NOMO-1 (cell line): ENCODE data around the gene NSD1.
"Not testable (repeated sequence)": the region's sequence is repeated elsewhere in the genome, so short reads cannot be mapped to it uniquely, and the experiment has no call there.

Source experiments
- DNase-seq, 2 experiments: peaks; one replicate each; lab custom pipeline; 2025; ENCODE audit not compliant: unreplicated experiment in 2 of 2; lab: John Stamatoyannopoulos, UW

The NSD1 gene

DNA sequence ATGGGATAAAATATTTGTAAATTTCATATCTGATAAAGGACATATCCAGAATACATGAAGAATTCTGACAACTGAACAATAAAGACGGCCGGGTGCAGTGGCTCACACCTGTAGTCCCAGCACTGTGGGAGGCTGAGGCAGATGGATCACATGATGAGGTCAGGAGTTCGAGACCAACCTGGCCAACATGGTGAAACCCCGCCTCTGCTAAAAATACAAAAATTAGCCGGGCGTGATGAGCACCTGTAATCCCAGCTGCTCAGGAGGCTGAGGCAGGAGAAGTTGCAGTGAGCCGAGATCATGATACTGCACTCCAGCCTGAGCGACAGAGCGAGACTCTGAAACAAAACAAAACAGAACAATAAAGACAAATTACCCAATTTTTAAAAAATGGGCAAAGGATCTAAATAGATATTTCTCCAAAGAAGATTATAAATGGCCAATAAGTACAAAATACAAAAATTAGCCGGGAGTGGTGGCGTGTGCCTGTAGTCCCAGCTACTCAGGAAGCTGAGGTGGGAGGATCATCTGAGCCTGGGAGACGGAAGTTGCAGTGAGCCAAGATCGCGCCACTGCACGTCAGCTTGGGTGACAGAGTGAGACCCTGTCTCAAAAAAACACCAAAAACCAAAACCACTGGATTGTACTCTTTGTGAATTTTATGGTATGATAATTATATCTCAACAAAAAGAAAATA, 9.6 kb upstream of the NSD1 start:
- no peak for DNase-seq

DNA sequence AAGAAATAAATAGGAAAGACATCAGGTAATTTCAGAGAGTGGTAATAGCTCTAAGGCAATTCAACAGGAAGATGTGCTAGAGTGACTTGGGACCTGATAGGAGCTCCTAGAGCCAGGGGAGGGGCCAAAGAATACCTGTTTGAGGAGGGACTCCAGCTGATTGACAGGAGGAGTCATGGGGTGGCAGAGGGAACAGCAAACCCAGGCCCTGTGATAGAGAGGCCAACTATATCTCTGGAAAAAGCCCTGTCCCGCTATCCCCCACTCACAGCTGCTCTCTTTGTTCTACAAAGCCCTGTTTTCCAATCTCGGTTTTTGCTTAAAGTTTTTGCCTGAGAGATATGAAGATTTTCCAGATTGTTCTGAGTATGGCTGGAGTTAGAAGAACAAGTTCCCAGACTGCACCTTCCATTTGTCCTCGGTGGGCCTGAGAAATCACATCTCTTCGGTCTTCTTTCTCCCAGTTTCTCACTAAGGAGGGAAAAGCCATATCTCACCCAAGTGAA, 9.0 kb upstream of the NSD1 start:
- DNase-seq, result no peak

DNA sequence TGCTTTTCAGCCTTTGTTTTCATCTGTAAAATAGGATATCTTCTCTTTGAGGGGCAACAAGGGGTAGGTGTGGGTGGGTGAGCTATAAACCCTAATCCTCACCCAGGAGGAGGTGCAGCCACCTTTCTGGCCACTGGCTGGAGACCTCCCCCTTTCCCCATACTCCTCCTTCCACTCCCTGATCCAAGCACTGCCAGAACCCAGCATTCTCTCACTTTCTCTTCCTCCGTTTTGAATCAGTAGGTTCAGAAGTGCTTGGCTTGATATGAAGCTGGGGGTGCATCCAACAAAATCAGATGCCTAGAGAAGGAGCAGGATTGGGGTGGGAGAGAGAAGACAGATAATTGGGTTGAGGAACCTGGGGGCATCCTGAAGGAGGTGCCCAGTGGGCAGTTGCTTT, 6.8 kb upstream of the NSD1 start:
- no peak for DNase-seq

DNA sequence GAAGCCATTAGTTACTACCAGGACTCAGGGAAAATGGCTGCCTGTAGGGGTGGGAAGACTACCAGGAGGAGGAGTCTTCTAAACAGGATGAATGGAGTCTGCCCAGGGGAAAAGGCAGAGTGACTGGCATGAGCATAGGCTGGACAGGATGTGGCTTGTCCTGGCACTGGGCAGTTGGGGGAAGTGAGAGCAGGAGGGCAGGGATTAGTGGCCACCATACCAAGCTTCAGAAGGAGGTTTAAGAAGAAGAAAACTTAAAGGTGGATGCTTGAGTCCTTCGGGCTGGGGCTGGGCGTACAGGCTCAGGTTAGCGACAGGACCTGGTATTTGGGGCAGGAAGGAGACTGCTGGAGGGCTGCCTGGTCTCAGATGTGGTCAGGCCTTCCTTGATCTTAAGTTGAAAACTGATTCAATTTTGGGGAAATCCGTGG, 5.0 kb upstream of the NSD1 start:
- DNase-seq, result no peak

DNA sequence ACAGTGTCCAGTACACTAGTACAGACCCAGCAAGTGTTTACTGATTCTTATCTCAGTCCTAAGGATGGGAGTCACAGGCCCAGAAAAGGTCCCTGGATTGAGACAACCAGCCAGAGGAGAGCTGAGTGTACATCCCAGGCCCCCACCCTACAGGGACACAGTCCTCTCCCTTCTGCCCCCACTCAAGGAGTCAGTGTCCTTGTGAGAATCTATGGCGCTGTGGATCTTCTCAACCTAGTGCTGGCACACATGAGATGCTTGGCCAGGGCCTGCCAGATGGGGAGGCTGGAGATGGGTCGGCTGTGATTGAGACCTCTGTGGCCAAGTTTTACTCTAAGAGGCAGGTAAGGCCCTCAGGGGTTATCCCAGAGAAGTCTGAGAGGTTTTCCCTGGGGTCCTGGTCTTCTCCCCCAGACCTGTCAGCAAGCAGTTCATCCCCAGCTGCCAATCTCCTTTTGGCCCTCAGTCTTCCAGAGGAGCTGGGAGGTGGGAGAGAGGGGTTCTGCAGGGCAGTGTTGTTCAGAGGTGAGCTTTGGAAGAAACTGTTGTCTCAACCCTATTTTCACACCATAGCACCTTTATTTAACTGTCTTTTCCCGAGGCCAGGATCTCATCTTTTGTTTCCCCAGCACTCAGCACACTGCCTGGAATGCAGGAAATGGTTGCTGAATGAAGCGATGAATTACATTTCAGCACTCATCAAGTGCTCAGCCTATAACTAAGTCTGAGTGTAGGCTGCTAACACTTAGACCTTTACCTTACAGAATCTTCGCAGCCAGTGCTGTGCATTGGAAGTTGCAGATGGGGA, 3.2 kb upstream of the NSD1 start:
- no peak for DNase-seq

DNA sequence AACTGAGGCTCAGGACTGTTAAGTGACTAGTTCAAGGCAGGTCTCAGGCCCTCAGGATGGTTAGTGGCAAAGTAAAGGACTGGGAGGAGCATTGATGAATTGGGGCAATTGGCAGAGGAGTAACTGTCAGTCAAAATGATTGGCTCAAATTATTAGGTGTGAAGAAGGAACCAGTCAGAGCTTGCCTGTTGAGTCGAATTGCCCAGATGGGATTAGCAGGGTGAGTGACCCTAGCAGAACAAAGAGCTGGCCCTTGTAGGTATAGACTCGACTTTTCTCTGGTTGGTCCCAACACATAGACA, 2.6 kb upstream of the NSD1 start:
- no peak for DNase-seq

DNA sequence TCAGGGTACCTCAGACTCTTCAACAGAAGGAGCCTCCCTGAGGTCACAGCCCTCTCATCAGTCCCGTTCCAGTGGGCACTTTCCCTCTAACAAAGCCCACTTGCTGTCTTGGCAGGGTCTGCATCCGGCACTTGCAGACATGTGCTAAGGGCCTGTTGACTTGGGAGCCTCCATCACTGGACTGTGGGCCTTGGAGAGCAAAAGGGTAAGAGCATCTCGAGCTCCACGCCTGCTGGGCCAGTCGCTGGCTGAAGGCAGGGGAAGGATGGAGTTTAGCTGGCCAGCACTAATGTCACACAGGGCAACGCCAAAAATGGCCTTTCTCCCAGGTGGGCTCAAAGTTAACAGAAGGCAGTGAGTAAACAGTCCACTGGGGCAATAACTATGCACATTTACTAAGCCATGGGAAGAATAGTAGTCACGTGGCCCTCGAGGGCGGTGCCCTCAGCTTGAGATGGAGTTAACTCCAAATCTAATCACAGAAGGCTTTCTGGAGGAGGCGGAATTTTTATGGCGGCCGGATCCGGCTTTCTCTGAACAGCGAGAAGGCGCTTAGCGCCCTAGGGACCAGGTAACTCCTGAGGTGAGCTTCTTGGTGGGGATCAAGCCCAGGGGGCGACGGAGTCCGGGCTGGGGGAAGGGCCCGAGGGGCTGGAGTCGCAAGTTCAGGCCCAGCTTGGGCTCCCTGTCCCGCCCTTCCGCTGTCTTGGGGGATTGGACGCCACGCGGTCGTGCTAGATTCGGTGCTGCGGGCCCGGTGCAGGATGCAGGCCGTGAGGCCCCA, 2.0 kb upstream of the NSD1 start:
- DNase-seq, result no peak

DNA sequence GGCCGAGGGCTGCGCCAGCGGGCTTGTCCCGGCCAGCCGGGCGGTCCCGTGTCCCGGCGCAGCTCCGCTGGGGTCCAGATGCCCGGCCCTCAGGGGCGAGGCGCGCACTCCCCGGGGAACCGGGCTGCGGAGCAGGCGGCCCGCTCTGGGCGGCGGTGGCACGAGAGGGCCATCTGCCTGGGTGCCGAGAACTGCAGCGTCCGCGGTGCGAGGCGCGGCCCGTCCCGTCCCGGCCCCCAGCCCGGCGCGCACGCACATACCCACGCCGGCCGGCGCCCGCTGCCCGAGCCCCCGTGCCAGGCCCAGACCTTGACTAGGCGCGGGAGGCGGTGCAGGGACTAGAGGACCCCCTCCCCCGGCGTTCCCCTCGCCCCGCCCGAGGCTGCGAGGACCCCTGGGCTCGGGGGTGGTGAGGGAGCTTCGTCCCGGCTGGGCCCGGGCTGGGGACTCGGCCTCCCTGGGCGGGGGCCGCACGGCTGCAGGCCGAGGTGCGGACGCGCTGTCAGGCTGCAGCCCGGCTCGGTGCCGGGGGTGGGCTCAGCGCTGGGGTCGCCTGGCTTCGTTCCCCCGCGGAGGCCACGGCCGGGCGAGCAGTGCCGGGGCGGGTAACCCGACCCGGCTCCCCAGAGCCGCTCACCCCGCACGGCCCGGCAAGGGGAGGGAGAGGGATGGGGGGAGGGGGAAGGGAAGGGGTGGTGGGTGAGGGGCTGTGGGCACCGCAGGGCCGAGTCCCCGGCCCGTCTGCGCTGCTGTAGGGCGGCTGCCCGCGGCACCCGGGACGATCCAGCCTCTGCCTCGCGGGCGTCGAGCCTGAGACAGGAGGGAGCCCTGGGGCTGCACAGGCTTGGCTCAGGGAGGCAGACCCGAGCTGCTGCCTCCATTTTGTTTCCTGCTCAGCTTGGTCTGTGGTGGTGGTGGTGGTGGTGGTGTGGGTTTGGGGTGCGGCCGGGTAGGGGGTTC, 1.2 kb upstream of the NSD1 start:
- no peak for DNase-seq

DNA sequence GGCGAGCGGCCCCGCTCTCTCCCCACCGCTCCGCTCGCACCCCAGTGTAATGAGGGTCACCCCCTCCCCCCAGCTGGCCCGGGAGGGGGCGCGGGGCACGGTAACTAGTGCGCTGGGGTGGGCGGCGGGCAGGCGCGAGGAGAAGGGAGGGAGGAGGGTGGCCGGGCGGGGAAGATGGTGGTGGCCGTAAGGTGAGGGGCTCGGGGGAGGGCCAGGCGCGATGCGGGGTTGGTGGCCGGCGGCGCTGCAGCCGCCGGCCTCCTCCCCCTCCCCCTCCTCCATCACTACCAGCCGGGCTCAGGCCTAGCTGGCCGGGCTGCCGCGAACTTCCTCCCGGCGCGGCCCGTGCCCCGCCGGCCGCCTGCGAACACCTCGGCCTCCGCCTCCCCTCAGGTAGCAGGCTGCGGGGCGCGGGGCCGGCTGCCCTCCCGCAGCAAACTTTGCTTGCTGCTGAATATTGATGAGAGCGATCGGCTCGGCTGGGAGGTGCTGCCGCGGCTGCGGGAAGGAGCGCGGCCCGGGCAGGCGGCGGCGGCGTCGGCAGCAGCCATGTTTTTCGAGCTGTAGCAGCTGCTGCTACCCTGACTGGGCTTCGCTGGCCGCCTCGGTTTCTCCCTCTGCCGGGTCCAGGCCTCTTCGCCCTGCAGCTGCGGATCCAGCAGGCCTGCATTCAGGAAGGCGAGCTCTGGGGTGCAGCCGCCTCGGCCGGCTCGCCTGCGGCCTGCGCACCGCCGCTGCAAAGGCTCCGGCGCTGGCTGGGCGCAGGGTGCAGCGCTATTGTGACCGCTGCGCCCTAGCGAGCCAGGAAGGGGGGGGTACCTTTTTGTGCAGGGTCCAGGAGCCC, 502 bp downstream of the NSD1 start:
- peak; percentile 34 to 41 for DNase-seq

DNA sequence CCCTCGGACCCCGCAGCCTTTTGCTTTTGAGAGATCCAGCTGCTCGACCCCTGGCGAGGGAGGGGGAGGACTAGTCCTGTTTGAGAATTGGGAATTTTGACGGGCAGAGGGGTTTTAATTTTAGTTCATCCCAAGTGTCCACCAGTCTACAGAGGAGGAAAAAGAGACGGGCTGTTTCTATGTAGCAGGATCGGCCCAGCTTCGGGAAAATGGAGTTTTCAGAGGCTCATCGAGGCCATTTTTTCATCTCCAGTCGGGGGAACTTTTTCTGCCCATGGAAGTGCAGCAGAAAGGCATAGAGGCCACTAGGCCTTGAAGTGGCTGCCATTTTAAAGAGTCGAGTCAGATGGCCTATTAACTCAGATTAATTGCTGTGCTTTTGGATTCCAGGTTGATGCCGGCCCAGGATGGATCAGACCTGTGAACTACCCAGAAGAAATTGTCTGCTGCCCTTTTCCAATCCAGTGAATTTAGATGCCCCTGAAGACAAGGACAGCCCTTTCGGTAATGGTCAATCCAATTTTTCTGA, 1.2 kb downstream of the NSD1 start:
- DNase-seq, result no peak

DNA sequence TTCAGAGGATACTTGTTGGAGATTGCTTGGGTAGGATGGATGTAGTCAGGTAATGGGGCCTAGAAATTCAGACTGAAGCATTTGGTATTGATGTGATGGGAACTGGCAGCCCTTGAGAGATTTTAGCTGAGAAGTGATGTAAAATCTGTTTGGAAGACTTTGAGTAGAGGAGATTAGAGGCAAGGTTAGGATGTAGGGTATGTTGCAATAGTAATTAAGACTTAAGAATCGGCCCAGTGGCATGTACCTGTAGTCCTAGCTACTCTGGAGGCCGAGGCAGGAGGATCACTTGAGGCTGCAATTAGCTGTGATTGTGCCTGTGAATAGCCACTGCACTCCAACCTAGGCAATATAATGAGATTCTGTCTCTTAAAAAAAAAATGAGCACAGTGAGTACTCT, 6.7 kb downstream of the NSD1 start:
- DNase-seq, result no peak

DNA sequence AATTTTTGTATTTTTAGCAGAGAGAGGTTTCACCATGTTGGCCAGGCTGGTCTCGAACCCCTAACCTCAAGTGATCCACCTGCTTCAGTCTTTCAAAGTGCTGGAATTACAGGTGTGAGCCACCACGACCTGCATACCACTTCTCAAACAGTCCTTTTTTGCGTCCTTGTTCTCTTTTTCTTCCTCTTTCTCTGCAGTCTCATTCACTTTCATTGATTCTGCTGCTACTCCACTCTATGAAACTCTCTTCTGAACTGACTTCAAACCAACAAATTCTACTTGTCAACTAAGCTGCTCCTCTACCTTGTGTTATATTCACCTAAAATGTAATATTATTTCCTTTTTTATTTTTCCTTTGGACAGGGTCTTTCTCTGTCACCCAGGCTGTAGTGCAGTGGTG, 7.9 kb downstream of the NSD1 start:
- no peak for DNase-seq

DNA sequence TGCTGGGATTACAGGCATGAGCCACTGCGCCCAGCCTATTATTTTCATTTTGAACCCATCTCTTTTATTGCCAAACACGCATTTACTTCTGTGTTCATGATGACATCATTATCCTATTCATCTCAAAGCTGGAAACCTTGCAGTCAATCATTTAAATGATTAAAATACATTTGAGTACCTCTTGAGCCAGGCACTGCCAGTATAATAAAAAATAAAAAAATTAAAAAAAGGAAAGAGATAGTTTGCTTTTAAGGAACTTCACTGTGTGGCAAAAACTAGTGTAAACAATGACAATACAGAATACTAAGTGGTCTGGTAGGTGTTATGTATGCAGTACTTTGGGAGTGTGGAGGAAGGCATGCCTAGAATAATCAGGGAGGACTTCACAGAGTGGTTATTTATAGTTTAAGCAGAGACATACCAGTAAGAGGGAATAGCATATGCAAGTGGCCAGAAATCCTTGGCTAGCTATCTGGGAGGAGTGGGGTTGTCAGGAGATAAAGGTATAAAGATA, 8.6 kb downstream of the NSD1 start:
- no peak for DNase-seq

DNA sequence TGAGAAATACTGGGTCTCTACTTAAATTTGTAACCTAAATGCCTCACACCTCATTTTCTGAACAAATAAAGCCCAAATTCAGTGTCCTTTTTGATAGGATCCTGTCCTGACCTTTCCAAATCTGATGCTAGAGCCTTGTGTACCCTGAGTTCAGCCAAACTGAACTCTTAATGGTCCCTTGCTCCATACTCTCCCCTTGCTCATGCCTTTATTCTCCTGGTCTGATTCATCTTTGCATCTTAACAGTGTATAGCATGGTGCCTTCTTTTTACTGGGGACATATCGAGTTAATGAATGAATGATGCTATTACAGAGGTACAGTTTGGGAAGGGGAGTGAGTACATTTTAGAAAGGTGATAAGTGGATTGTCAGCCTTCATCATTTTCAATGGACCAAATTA, 9.2 kb downstream of the NSD1 start:
- DNase-seq, result no peak

DNA sequence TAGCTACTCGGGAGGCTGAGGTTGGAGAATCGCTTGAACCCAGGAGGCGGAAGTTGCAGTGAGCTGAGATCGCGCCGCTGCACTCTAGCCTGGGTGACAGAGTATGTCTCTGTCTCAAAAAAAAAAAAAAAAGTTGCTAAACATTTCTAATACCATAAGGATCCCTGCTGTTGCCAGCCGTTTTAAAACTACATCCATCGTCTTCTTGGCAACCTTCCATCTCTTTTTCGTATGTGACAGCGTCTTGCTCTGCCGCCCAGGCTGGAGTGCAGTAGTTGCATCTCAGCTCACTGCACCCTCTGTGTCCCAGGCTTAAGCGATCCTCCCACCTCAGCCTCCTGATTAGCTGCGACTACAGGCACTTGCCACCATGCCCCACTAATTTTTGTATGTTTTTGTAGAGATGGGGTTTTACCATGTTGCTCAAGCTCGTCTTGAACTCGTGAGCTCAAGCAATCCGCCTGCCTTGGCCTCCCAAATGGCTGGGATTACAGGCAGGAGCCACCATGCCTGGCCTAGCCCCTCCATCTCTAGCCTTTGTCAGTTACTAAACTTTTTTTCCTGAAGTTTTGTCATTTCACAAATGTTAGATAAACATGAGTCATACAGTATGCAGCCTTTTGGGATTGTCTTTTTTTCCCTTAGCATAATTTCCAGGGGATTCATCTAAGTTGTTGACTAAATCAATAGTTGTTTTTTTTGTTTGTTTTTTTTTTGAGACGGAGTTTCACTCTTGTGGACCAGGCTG, 13.5 kb downstream of the NSD1 start:
- DNase-seq, result no peak

DNA sequence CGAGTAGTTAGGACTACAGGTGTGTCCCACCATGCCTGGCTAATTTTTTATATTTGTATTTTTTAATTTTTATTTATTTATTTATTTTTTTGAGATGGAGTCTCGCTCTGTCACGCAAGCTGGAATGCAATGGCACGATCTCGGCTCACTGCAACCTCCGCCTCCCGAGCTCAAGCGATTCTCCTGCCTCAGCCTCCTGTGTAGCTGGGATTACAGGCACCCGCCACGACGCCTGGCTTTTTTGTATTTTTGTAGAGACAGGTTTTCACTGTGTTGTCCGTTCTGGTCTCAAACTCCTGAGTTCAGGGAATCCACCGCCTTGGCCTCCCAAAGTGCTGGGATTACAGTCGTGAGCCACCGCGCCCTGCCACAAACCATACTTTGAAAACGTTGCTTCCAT, 16.5 kb downstream of the NSD1 start:
- DNase-seq, result not testable (repeated sequence)

DNA sequence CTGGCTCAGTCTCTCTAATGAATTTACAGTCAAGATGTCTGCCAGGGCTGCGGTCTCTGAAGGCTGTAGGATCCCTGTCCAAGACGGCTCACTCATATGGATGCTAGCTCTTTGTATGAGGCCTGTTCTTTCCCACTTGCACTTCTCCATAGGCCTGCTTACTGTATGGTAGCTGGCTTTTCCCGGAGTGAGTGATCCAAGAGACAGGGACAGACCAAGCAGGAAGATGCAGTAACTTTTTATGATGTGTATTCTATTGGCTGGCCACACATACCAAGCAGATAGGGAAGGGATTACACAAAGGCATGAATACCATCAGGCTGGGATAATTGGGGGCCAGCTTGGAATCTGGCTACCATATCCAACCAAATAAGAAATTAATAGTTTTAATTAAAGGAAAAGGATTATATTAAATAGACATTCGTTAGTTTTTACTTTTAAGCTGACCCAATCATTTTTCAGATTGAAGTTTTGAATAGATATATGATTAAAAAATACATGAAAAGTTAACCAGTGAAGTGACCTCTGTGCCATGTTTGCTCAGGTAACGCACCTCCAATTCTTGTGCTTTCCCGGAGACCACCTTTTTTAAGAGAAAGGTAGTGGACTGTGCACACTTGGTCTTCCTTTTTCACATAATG, 20.6 kb downstream of the NSD1 start:
- no peak for DNase-seq

DNA sequence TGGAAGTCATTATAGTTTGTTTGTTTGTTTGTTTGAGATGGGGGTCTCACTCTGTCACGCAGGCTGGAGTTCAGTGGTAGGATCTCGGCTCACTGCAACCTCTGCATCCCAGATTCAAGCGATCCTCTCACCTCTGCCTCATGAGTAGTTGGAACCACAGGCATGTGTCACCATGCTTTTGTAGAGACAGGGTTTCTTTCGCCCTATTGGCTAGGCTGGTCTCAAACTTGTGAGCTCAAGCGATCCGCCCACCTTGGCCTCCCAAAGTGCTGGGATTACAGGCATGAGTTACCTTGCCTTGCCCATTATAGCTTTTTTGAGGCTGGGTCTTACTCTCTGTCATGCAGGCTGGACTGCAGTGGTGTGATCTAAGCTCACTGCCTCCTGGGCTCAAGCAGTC, 28.8 kb downstream of the NSD1 start:
- DNase-seq, result no peak
